ENCODE measurements around the gene TLR9. TPM values are rescaled to one million over a fixed set of nuclear protein-coding genes. Genes with fewer than 3 reads are reported as not detected.

Gene TLR9
- total and polyA plus RNA-seq, 9 of the 15 experiments (the other 6 are each of a cell fraction or from before 2014, with no cell fraction given): not detected

DNA sequence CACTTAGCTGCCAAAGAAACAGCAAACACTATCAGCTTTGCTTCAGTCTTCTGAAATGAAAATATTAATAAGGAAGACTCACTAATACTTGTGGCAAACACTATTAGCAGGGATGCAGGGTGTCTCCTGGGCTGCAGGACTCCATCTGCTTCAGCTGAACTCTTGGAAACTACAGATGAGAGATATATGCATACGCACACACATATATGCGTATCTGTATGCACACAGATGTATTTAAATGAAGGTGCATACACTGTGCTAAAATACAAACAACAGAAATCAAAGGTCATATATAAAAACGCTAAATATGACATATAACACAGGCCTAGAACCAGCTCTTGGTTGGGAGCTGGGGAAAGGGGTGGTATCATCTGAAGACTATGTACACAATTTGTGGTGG is 30.7 kb upstream of the TLR9 start:
- TF ChIP-seq, protein P1, sequence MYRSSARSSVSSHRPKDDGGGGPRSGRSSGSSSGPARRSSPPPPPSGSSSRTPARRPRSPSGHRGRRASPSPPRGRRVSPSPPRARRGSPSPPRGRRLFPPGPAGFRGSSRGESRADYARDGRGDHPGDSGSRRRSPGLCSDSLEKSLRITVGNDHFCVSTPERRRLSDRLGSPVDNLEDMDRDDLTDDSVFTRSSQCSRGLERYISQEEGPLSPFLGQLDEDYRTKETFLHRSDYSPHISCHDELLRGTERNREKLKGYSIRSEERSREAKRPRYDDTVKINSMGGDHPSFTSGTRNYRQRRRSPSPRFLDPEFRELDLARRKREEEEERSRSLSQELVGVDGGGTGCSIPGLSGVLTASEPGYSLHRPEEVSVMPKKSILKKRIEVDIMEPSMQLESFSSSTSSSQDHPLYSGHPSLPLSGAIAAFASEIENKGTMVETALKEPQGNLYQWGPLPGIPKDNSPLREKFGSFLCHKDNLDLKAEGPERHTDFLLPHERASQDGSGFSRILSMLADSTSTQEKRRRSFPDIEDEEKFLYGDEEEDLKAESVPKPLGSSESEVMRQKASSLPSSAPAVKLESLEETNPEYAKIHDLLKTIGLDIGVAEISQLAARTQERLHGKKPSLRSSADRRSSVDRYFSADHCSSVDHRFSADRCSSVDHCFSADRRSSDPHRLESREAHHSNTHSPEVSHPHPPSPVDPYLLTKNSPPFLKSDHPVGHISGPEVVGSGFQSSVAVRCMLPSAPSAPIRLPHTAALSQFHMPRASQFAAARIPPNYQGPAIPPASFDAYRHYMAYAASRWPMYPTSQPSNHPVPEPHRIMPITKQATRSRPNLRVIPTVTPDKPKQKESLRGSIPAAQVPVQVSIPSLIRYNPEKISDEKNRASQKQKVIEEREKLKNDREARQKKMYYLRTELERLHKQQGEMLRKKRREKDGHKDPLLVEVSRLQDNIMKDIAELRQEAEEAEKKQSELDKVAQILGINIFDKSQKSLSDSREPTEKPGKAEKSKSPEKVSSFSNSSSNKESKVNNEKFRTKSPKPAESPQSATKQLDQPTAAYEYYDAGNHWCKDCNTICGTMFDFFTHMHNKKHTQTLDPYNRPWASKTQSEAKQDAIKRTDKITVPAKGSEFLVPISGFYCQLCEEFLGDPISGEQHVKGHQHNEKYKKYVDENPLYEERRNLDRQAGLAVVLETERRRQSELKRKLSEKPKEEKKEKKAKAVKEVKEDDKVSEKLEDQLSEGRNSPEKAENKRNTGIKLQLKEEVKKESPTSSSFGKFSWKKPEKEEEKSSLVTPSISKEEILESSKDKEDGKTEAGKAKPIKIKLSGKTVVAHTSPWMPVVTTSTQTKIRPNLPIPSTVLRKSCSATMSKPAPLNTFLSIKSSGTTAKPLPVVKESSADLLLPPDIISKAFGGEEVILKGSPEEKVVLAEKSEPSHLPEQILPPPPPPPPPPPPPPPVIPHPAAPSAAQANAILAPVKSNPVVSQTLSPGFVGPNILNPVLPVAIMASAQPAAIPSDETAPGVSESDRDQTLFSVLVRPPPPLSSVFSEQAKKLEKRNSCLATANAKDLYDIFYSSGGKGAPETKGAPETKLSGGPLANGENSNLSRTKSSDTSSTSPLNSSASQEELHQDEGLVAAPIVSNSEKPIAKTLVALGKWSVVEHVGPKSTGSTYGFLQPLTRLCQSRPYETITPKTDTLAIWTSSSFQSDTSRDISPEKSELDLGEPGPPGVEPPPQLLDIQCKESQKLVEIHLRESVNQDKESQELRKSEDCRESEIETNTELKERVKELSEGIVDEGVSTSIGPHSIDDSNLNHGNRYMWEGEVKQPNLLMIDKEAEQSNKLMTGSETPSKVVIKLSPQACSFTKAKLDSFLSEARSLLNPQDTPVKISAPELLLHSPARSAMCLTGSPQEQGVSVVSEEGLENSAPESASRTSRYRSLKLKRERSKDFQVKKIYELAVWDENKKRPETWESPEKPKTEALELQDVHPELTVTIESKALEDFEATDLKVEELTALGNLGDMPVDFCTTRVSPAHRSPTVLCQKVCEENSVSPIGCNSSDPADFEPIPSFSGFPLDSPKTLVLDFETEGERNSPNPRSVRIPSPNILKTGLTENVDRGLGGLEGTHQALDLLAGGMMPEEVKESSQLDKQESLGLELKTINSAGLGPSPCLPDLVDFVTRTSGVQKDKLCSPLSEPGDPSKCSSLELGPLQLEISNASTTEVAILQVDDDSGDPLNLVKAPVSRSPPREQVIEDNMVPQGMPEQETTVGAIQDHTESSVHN (IDR thresholded peaks at IDR 0.05; ENCODE audit: borderline replicate concordance in 1 of 2, low read depth in 1 of 2): no peak
- no peak for TF ChIP-seq RUNX1 (IDR thresholded peaks at IDR 0.05; ENCODE audit: low read depth)
- no peak for TF ChIP-seq MCM3 (IDR thresholded peaks at IDR 0.05)
- TF ChIP-seq KDM1A (IDR thresholded peaks at IDR 0.05): no peak
- TF ChIP-seq, protein P2, sequence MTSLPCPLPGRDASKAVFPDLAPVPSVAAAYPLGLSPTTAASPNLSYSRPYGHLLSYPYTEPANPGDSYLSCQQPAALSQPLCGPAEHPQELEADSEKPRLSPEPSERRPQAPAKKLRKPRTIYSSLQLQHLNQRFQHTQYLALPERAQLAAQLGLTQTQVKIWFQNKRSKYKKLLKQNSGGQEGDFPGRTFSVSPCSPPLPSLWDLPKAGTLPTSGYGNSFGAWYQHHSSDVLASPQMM (CRISPR knock-in tag; IDR thresholded peaks at IDR 0.05): no peak
- TF ChIP-seq XRCC4 (IDR thresholded peaks at IDR 0.05; ENCODE audit: extremely low read depth, insufficient read depth, insufficient read length): no peak
- no peak for TF ChIP-seq HDAC6 (IDR thresholded peaks at IDR 0.05; ENCODE audit: low read depth, low read length)
- TF ChIP-seq JUNB (CRISPR knock-in tag; conservative IDR thresholded peaks at IDR 0.05): no peak
- no peak for TF ChIP-seq HNRNPH1 (optimal IDR thresholded peaks at IDR 0.05; ENCODE audit: low read depth, low read length)
- TF ChIP-seq WHSC1 (IDR thresholded peaks at IDR 0.05; ENCODE audit: low read length): no peak
- no peak for TF ChIP-seq FOXA1 (IDR thresholded peaks at IDR 0.05; ENCODE audit: borderline replicate concordance)
- no peak for DNase-seq (ENCODE audit: extremely low read depth in 1 of 4, low spot score in 3 of 4)
- H3K9me3 ChIP-seq (replicated peaks; ENCODE audit: control insufficient read depth, insufficient read depth, low read depth, low read length): no peaks in the 10 kb centered on the region
- no peak for ATAC-seq
- intact Hi-C loops (cut with micrococcal nuclease) (no loop called here), in situ Hi-C loops (cut with MboI) (no loop called here)
- no peaks in the 10 kb centered on the region for H3K9me1 ChIP-seq (ENCODE audit: control insufficient read depth, insufficient read depth, low read length)
- POLR2A ChIA-PET: interaction anchor here (0.6 to 1.6 kb wide), 2 partner anchors 10 to 473 kb away, joined by 6 to 9 read pairs; partner anchors contain the start of gene PPM1M
- no peak overlapping the region for H3K27ac ChIP-seq (ENCODE audit: extremely low read depth, low read depth, low read length)
- H3K79me2 ChIP-seq (ENCODE audit: control insufficient read depth, insufficient read depth, low read length): peaks cover 2% of the 10 kb centered on the region; the same call in 1 of the 3 replicates
- 76% methylated on average over 3 of the region's 3 CpGs for WGBS (ENCODE audit: insufficient coverage, low coverage, missing lambda C conversion rate)
- no TSS peak for BruUV-seq (replicated peaks)
- no peaks in the 10 kb centered on the region for H3K27me3 ChIP-seq (ENCODE audit: control insufficient read depth in 2 of 2, insufficient read depth in 2 of 2, low read length in 2 of 2)
- no peak overlapping the region for H2AFZ ChIP-seq (ENCODE audit: low read depth, low read length)
- no peak for FAIRE-seq
- CTCF ChIA-PET (ENCODE audit: low intra/inter-chr PET ratio): no interaction called here
- H3K4me2 ChIP-seq (ENCODE audit: insufficient read depth, low read length): no peak overlapping the region
- H3K36me3 ChIP-seq (ENCODE audit: control insufficient read depth, insufficient read depth, low read length): peaks cover 95% of the 10 kb centered on the region
- no peaks in the 10 kb centered on the region for H4K20me1 ChIP-seq (replicated peaks; ENCODE audit: control insufficient read depth, insufficient read depth, low read length)
- no peak overlapping the region for H3K9ac ChIP-seq (ENCODE audit: insufficient read depth in 1 of 2, low read depth in 2 of 2, low read length in 2 of 2)
- no peak overlapping the region for H3K4me3 ChIP-seq
- H3K4me1 ChIP-seq (replicated peaks in 1 of 2; ENCODE audit: control insufficient read depth in 2 of 2, insufficient read depth in 2 of 2, low read length in 2 of 2): peaks cover 0 to 19% of the 10 kb centered on the region in 2 experiments; a peak in 4 of 5 replicates

Data from K562 (cell line).